ENCODE measurements around the gene DAGLB. TPM values are rescaled to one million over a fixed set of nuclear protein-coding genes. Genes with fewer than 3 reads are reported as not detected.

Gene DAGLB
- total RNA-seq, 2 experiments from 2014 or later = 12.4 to 19.5 TPM

- H3K27ac ChIP-seq (ENCODE audit: low read depth, low read length, poor library complexity, severe bottlenecking) = no peak overlapping the region
- ChIA-PET POLR2A (interaction anchor here (0.6 kb wide), 1 partner anchor 54 kb away, joined by 3 read pairs; no protein-coding TSS in a partner anchor), CTCF (ENCODE audit: unreplicated experiment) (no interaction called here)
- intact Hi-C loops (cut with micrococcal nuclease; ENCODE audit: unreplicated experiment) = no loop called here
- no peaks in the 10 kb centered on the region for H3K4me1 ChIP-seq (ENCODE audit: insufficient read depth, low read length, poor library complexity, severe bottlenecking)
- 0 out of 2 replicates have a peak, but pooled peaks cover 8% of the 10 kb centered on the region for H4K20me1 ChIP-seq (ENCODE audit: insufficient read depth, low read length)
- no peak for DNase-seq (ENCODE audit: low spot score)
- no peaks in the 10 kb centered on the region for H3K9me3 ChIP-seq (ENCODE audit: low read length)
- H3K36me3 ChIP-seq (ENCODE audit: insufficient read depth, low read length) = peaks cover 81% of the 10 kb centered on the region
- no peak overlapping the region for H2AFZ ChIP-seq (ENCODE audit: low read length)
- no peak overlapping the region for H3K4me2 ChIP-seq (ENCODE audit: low read length)
- no TSS peak for BruUV-seq (replicated peaks)
- TF ChIP-seq CTCF (conservative IDR thresholded peaks at IDR 0.05; ENCODE audit: low read length) = no peak
- no peak for TF ChIP-seq EZH2phosphoT487 (IDR thresholded peaks at IDR 0.05; ENCODE audit: borderline replicate concordance, low read depth, low read length)
- no peak overlapping the region for H3K4me3 ChIP-seq (ENCODE audit: low read depth, low read length, poor library complexity, severe bottlenecking)
- peaks cover 68% of the 10 kb centered on the region for H3K79me2 ChIP-seq (ENCODE audit: insufficient read depth, low read depth, low read length)
- H3K9me2 ChIP-seq (ENCODE audit: insufficient read depth, low read length) = no peaks in the 10 kb centered on the region
These were observed 51.7 kb downstream of the DAGLB start for GRCh38 chr7:6395898-6396595.

GRCh38 chr7:6394114-6394513 is 53.6 kb downstream of the DAGLB start:
- Histone ChIP-seq H3K9me3 (ENCODE audit: low read length) (no peaks in the 10 kb centered on the region), H3K9me2 (ENCODE audit: insufficient read depth, low read length) (no peaks in the 10 kb centered on the region), H3K4me3 (ENCODE audit: low read depth, low read length, poor library complexity, severe bottlenecking) (no peak overlapping the region), H4K20me1 (ENCODE audit: insufficient read depth, low read length) (no peaks in the 10 kb centered on the region), H3K27ac (ENCODE audit: low read depth, low read length, poor library complexity, severe bottlenecking) (no peak overlapping the region), H3K4me1 (ENCODE audit: insufficient read depth, low read length, poor library complexity, severe bottlenecking) (no peaks in the 10 kb centered on the region), H3K4me2 (ENCODE audit: low read length) (no peak overlapping the region), H3K36me3 (ENCODE audit: insufficient read depth, low read length) (peaks cover 81% of the 10 kb centered on the region), H3K79me2 (ENCODE audit: insufficient read depth, low read depth, low read length) (peaks cover 63% of the 10 kb centered on the region), H2AFZ (ENCODE audit: low read length) (no peak overlapping the region)
- TF ChIP-seq CTCF (conservative IDR thresholded peaks at IDR 0.05; ENCODE audit: low read length) (no peak), EZH2phosphoT487 (IDR thresholded peaks at IDR 0.05; ENCODE audit: borderline replicate concordance, low read depth, low read length) (no peak)
- intact Hi-C loops (cut with micrococcal nuclease; ENCODE audit: unreplicated experiment) = no loop called here
- CTCF ChIA-PET (ENCODE audit: unreplicated experiment) = interaction anchor here (0.6 kb wide), 1 partner anchor 23 kb away, joined by 3 read pairs; no protein-coding TSS in a partner anchor
- POLR2A ChIA-PET = no interaction called here
- no peak for DNase-seq (ENCODE audit: low spot score)
- BruUV-seq (replicated peaks) = no TSS peak

- H2AFZ ChIP-seq (ENCODE audit: low read length) = no peak overlapping the region
- H3K4me3 ChIP-seq (ENCODE audit: low read depth, low read length, poor library complexity, severe bottlenecking) = no peak overlapping the region
- no peak overlapping the region for H3K4me2 ChIP-seq (ENCODE audit: low read length)
- H4K20me1 ChIP-seq (ENCODE audit: insufficient read depth, low read length) = no peaks in the 10 kb centered on the region
- no peaks in the 10 kb centered on the region for H3K9me2 ChIP-seq (ENCODE audit: insufficient read depth, low read length)
- peaks cover 81% of the 10 kb centered on the region for H3K36me3 ChIP-seq (ENCODE audit: insufficient read depth, low read length)
- H3K4me1 ChIP-seq (ENCODE audit: insufficient read depth, low read length, poor library complexity, severe bottlenecking) = no peaks in the 10 kb centered on the region
- H3K9me3 ChIP-seq (ENCODE audit: low read length) = no peaks in the 10 kb centered on the region
- intact Hi-C loops (cut with micrococcal nuclease; ENCODE audit: unreplicated experiment) = no loop called here
- no TSS peak for BruUV-seq (replicated peaks)
- H3K79me2 ChIP-seq (ENCODE audit: insufficient read depth, low read depth, low read length) = peaks cover 59% of the 10 kb centered on the region
- ChIA-PET POLR2A (no interaction called here), CTCF (ENCODE audit: unreplicated experiment) (interaction anchor here (0.6 kb wide), 1 partner anchor 23 kb away, joined by 3 read pairs; no protein-coding TSS in a partner anchor)
- TF ChIP-seq CTCF (conservative IDR thresholded peaks at IDR 0.05; ENCODE audit: low read length) (no peak), EZH2phosphoT487 (IDR thresholded peaks at IDR 0.05; ENCODE audit: borderline replicate concordance, low read depth, low read length) (no peak)
- H3K27ac ChIP-seq (ENCODE audit: low read depth, low read length, poor library complexity, severe bottlenecking) = no peak overlapping the region
- no peak for DNase-seq (ENCODE audit: low spot score)
These were observed 54.1 kb downstream of the DAGLB start for GRCh38 chr7:6393667-6394056.

Data from OCI-LY7 (cell line).